K562 (cell line): ENCODE measurements around the gene MATCAP1. TPM values are rescaled to one million over a fixed set of nuclear protein-coding genes. Genes with fewer than 3 reads are reported as not detected.
A peak's percentile ranks its signal among the peaks of the same experiment; 100 is the strongest.

Experiments used
- ATAC-seq: fragments of 200-7000 bp; cut with Tn5 transposase; 3 replicates; pipeline ENCODE4 v1.9.1; 2020; ENCODE audit warnings: moderate library complexity
- BruUV-seq: library from RNA; stranded (reverse); fragments of 400-500 nt; replicated peaks from 2 replicates; lab custom pipeline; 2021; lab: Mats Ljungman, UMichigan
- CTCF ChIA-PET: fragments of 300-600 bp; formaldehyde crosslinking; extraction: SDS; loops from one replicate; lab custom pipeline; 2021; ENCODE audit warnings: low intra/inter-chr PET ratio; lab: Yijun Ruan, JAX
- POLR2A ChIA-PET: fragments of 300-600, 350-650 bp; sonication (Branson Sonifier 250); formaldehyde crosslinking; extraction: SDS; loops from one replicate; lab custom pipeline; 2021; ENCODE audit warnings: antibody characterized with exemption, inconsistent platforms; lab: Yijun Ruan, JAX
- DNase-seq, 4 experiments: peaks; one replicate each; pipeline versions ENCODE4 v3.0.0 to v3.0.0-alpha.2; 2011 to 2018; ENCODE audit warnings: low spot score in 3 of 4, mixed read lengths in 3 of 4; ENCODE audit errors: extremely low read depth in 1 of 4
- FAIRE-seq: peaks from 2 replicates; lab custom pipeline; 2011; peaks lifted over from hg19 to GRCh38; lab: Jason Lieb, UNC
- H2AFZ ChIP-seq: 2 replicates; pipeline ENCODE4 v1.6.0; 2011; ENCODE audit warnings: low read depth, low read length, control low read depth, inconsistent platforms
- H3K27ac ChIP-seq: fragments of 200-600 bp; 3 replicates; pipeline ENCODE4 v1.8.0; 2011; ENCODE audit warnings: low read depth, mild to moderate bottlenecking, control low read depth, inconsistent platforms, low read length, moderate library complexity, mixed read lengths; ENCODE audit errors: extremely low read depth
- H3K27me3 ChIP-seq, 2 experiments: fragments of 300-600 bp in 1 of 2; 2 replicates in 1 of 2; 3 replicates in 1 of 2; pipeline versions ENCODE4 v1.6.0 to v1.8.0; 2011; ENCODE audit warnings: inconsistent platforms in 2 of 2, low read length in 2 of 2, mild to moderate bottlenecking in 1 of 2, mixed read lengths in 1 of 2, moderate library complexity in 1 of 2; ENCODE audit not compliant: control insufficient read depth in 2 of 2, insufficient read depth in 2 of 2
- H3K36me3 ChIP-seq: fragments of 300-600 bp; 3 replicates; pipeline ENCODE4 v1.8.0; 2011; ENCODE audit warnings: mild to moderate bottlenecking, low read length, inconsistent platforms; ENCODE audit not compliant: control insufficient read depth, insufficient read depth
- H3K4me1 ChIP-seq, 2 experiments: fragments of 200-600 bp in 1 of 2; replicated peaks in 1 of 2; 2 replicates in 1 of 2; 3 replicates in 1 of 2; pipeline versions ENCODE4 v1.5.1 to v1.8.0; 2011; ENCODE audit warnings: inconsistent platforms in 2 of 2, low read length in 2 of 2, mild to moderate bottlenecking in 1 of 2, mixed read lengths in 1 of 2, moderate library complexity in 1 of 2; ENCODE audit not compliant: control insufficient read depth in 2 of 2, insufficient read depth in 2 of 2
- H3K4me2 ChIP-seq: 2 replicates; pipeline ENCODE4 v1.6.1; 2011; ENCODE audit warnings: low read length, control low read depth, inconsistent platforms, mixed read lengths; ENCODE audit not compliant: insufficient read depth
- H3K4me3 ChIP-seq: fragments of 200-600 bp; sonication (generic), shearing (Covaris generic); 2 replicates; pipeline ENCODE4 v1.5.1; 2016; ENCODE audit warnings: control low read depth, inconsistent platforms
- H3K79me2 ChIP-seq: fragments of 200-600 bp; 3 replicates; pipeline ENCODE4 v1.8.0; 2011; ENCODE audit warnings: low read length, inconsistent platforms; ENCODE audit not compliant: control insufficient read depth, insufficient read depth
- H3K9ac ChIP-seq, 2 experiments: 2 replicates each; pipeline versions ENCODE4 v1.6.0 to v1.6.1; 2011; ENCODE audit warnings: low read depth in 2 of 2, low read length in 2 of 2, control low read depth in 1 of 2, inconsistent platforms in 1 of 2, mild to moderate bottlenecking in 1 of 2, mixed read lengths in 1 of 2; ENCODE audit not compliant: insufficient read depth in 1 of 2
- H3K9me1 ChIP-seq: one replicate; pipeline ENCODE4 v1.6.0; 2011; ENCODE audit warnings: inconsistent platforms, mild to moderate bottlenecking, low read length, moderate library complexity; ENCODE audit not compliant: control insufficient read depth, insufficient read depth
- H3K9me3 ChIP-seq: replicated peaks from 2 replicates; pipeline ENCODE4 v1.5.1; 2011; ENCODE audit warnings: low read depth, low read length, inconsistent platforms; ENCODE audit not compliant: control insufficient read depth, insufficient read depth
- H4K20me1 ChIP-seq: replicated peaks from 2 replicates; pipeline ENCODE4 v1.6.1; 2011; ENCODE audit warnings: low read length, inconsistent platforms, mixed read lengths; ENCODE audit not compliant: control insufficient read depth, insufficient read depth
- ARID1B ChIP-seq: fragments of 450-650 bp; IDR thresholded peaks from 2 replicates; pipeline ENCODE4 v1.6.1; 2016; ENCODE audit warnings: antibody characterized with exemption, mild to moderate bottlenecking, inconsistent platforms
- CHD1 ChIP-seq: fragments of 200-600 bp; sonication (generic); IDR thresholded peaks from one replicate; pipeline ENCODE4 v1.6.1; 2012; ENCODE audit warnings: mild to moderate bottlenecking, moderate library complexity, low read length, inconsistent platforms
- GATA2 ChIP-seq: sonication (generic); formaldehyde crosslinking; IDR thresholded peaks from 2 replicates; pipeline ENCODE4 v1.4.0; 2020; ENCODE audit warnings: mild to moderate bottlenecking, missing genetic modification reagents
- HCFC1 ChIP-seq: IDR thresholded peaks from 2 replicates; pipeline ENCODE4 v1.6.1; 2012; ENCODE audit warnings: low read depth, low read length, improper control_type of control experiment
- HMGN3 ChIP-seq: IDR thresholded peaks from 2 replicates; pipeline ENCODE4 v1.6.1; 2011; ENCODE audit warnings: borderline replicate concordance, low read depth, mild to moderate bottlenecking, mixed read lengths, low read length; ENCODE audit not compliant: insufficient read length; ENCODE audit errors: extremely low read depth
- HNRNPUL1 ChIP-seq: fragments of 200-400 bp; formaldehyde crosslinking; IDR thresholded peaks from 2 replicates; pipeline ENCODE4 v1.6.1; 2017; ENCODE audit warnings: low read length
- IRF2 ChIP-seq: sonication (generic); formaldehyde crosslinking; IDR thresholded peaks from 2 replicates; pipeline ENCODE4 v1.8.1; 2022; ENCODE audit warnings: mild to moderate bottlenecking, missing genetic modification reagents
- KDM1A ChIP-seq, 2 experiments: fragments of 450-650 bp; IDR thresholded peaks; 2 replicates each; pipeline ENCODE4 v1.6.1; 2016; ENCODE audit warnings: mild to moderate bottlenecking in 2 of 2
- MEIS2 ChIP-seq: fragments of 450-650 bp; IDR thresholded peaks from 2 replicates; pipeline ENCODE4 v1.6.1; 2014; ENCODE audit warnings: mild to moderate bottlenecking; ENCODE audit not compliant: partially characterized antibody
- NCOA1 ChIP-seq: fragments of 450-650 bp; IDR thresholded peaks from 2 replicates; pipeline ENCODE4 v1.6.1; 2016; ENCODE audit warnings: low read depth
- NCOA6 ChIP-seq: fragments of 450-650 bp; IDR thresholded peaks from 2 replicates; pipeline ENCODE4 v1.6.1; 2017; ENCODE audit warnings: mild to moderate bottlenecking
- RAD51 ChIP-seq: fragments of 450-650 bp; IDR thresholded peaks from 2 replicates; pipeline ENCODE4 v1.7.1; 2016; ENCODE audit warnings: low read depth, mild to moderate bottlenecking, borderline replicate concordance
- SMAD3 ChIP-seq: fragments of 450-650 bp; formaldehyde crosslinking; conservative IDR thresholded peaks from 2 replicates; pipeline ENCODE4 v1.4.0; 2020; ENCODE audit warnings: mild to moderate bottlenecking
- SMARCB1 ChIP-seq: IDR thresholded peaks from 2 replicates; pipeline ENCODE4 v1.6.1; 2011; ENCODE audit warnings: improper control_type of control experiment, low read depth; ENCODE audit not compliant: insufficient read length
- SP2 ChIP-seq: IDR thresholded peaks from 2 replicates; pipeline ENCODE4 v1.6.1; 2011; ENCODE audit warnings: mild to moderate bottlenecking, low read depth, low read length, moderate library complexity; ENCODE audit not compliant: poor library complexity, severe bottlenecking; ENCODE audit errors: extremely low read depth
- SRSF3 ChIP-seq: fragments of 200-400 bp; formaldehyde crosslinking; IDR thresholded peaks from 2 replicates; pipeline ENCODE4 v1.6.1; 2016; ENCODE audit warnings: mild to moderate bottlenecking, low read length, moderate library complexity; ENCODE audit not compliant: insufficient read depth
- TCF7 ChIP-seq: sonication (generic); IDR thresholded peaks from 2 replicates; pipeline ENCODE4 v1.6.1; 2016; ENCODE audit warnings: antibody characterized with exemption, borderline replicate concordance
- ZBTB1 ChIP-seq: sonication (generic); formaldehyde crosslinking; IDR thresholded peaks from 2 replicates; pipeline ENCODE4 v1.8.1; 2023; ENCODE audit warnings: missing genetic modification reagents, low read depth, mild to moderate bottlenecking, borderline replicate concordance
- ZNF41 ChIP-seq: fragments of 250-450 bp; sonication (Bioruptor Pico); conservative IDR thresholded peaks from 2 replicates; pipeline ENCODE4 v1.4.0; 2020; ENCODE audit warnings: mild to moderate bottlenecking
- ZNF583 ChIP-seq: fragments of 250-450 bp; sonication (Bioruptor Pico); IDR thresholded peaks from 2 replicates; pipeline ENCODE4 v1.4.0; 2020
- ZNF584 ChIP-seq: fragments of 200-800 bp; sonication (Bioruptor generic); IDR thresholded peaks from 2 replicates; pipeline ENCODE4 v1.6.1; 2016; ENCODE audit warnings: low read depth, mild to moderate bottlenecking, missing genetic modification characterization, missing compliant biosample characterization
- ZNF76 ChIP-seq: fragments of 250-450 bp; sonication (Bioruptor Pico); IDR thresholded peaks from 2 replicates; pipeline ENCODE4 v1.4.0; 2020; ENCODE audit warnings: mild to moderate bottlenecking, moderate library complexity, borderline replicate concordance
- WGBS: fragments of 100-300 bp; shearing (Covaris generic); methylation state at CpG from one replicate; pipeline ENCODE4 v1.1.6; 2016; ENCODE audit warnings: low coverage, mixed read lengths; ENCODE audit not compliant: insufficient coverage; ENCODE audit errors: missing lambda C conversion rate; 5-methylcytosine and 5-hydroxymethylcytosine counted together
- in situ Hi-C: fragments of 300-500 bp; cut with MboI; formaldehyde crosslinking; loops from 4 replicates; pipeline ENCODE4 v1.15.0; 2018; ENCODE audit warnings: inconsistent platforms, mixed read lengths
- intact Hi-C: fragments of 100-400 bp; cut with micrococcal nuclease; formaldehyde crosslinking; loops from 2 replicates; pipeline ENCODE4 v1.14.2; 2022
- polyA plus RNA-seq, 8 experiments: library from polyadenylated mRNA; depleted of rRNA in 4 of 8; stranded (reverse) in 5 of 8; unstranded in 3 of 8; fragments of >200 nt; fragmentation: Nextera tagmentation in 2 of 8; fragmentation: Illumina TruSeq in 1 of 8; extraction: Ambion mirVana in 2 of 8; extraction: Trizol in 1 of 8; gene quantifications; 2 replicates each; pipeline versions ENCODE4 v1.2.1 to v1.2.3, GENCODE V29; 2011 to 2014; ENCODE audit warnings: inconsistent platforms in 1 of 8, missing spikeins in 1 of 8
- total RNA-seq, 7 experiments: library from RNA; depleted of rRNA in 6 of 7; stranded (reverse); fragments of >200 nt in 6 of 7; fragmentation: Illumina TruSeq in 2 of 7; extraction: Trizol in 2 of 7; gene quantifications; 2 replicates each; pipeline versions ENCODE4 v1.2.1 to v1.2.3, GENCODE V29; 2011 to 2021; ENCODE audit warnings: low replicate concordance in 1 of 7
- TF ChIP-seq, protein P1 (sequence below): fragments of 250-450 bp; sonication (Bioruptor Pico); IDR thresholded peaks from 2 replicates; pipeline ENCODE4 v1.8.0; 2021; ENCODE audit warnings: moderate library complexity, mild to moderate bottlenecking, inconsistent platforms

Gene MATCAP1
- total and polyA plus RNA-seq, 9 of the 15 experiments (the other 6 are each of a cell fraction or from before 2014, with no cell fraction given) = 3.4 to 20.5 (median 10.3) TPM

DNA sequence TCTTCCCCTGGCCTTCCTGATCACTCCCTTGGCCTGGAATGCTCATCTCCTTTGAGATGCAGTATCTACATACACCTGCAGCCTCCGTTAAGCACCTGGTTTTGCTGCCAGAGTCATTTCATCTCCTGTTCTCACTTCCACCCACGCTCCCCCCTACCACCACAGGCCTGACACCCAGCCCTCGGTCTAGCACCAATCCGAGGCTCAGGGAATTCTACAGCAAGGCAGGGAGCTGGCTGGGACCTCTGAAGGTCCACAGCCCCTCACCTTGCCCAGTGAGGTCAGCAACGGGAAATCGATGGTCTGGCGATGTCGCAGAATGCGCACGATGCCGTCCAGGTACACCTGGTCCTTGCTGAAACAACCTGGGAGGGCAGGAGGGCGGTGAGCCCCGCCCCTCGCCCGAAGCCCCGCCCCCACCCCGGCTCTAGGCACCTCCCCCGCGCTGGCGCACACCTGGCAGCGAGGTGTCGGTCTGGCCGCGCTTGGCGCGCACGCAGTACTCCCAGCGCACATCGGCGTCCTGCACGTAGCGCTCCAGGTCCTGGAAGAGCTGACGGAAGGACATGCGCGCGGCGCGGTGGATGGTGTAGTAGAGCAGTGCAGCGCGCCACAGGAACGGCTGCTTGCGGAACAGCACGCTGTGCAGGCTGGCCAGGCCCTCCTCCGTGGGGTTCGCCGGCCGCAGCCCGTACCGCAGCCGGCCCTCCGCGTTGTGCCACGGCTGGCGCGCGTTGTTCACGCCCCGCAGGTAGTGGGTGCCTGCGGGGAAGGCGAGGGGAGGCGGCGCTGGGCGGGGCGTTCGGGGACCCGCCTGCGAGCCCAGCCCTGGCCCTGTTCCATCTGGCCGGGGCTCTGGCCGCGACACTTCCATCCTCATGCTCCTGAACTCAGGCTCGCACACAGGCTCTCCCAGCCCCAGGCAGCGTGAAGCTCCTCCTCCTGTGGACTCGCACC is 5.7 kb downstream of the MATCAP1 start:
- ATAC-seq (peak; percentile 81), FAIRE-seq (no peak), DNase-seq (peak; percentile 47 to 71 (median 65))
- 49% methylated on average over 56 of the region's 73 CpGs for WGBS
- intact Hi-C loops = no loop called here
- H3K9me3 ChIP-seq = no peaks in the 10 kb centered on the region
- POLR2A ChIA-PET = interaction anchor here (0.7 to 1.1 kb wide), 4 partner anchors 11 to 290 kb away, joined by 3 read pairs; partner anchors contain the start of gene EXOC3L1
- H3K9me1 ChIP-seq = no peaks in the 10 kb centered on the region
- CTCF ChIA-PET = interaction anchor here (0.6 kb wide), 1 partner anchor 66 kb away, joined by 3 read pairs; no protein-coding TSS in a partner anchor
- H3K9ac ChIP-seq = peak overlapping the region in 1 of 2 experiments; percentile 72; a peak in 2 of 4 replicates
- BruUV-seq = no TSS peak
- peak overlapping the region; percentile 32 for H3K4me3 ChIP-seq
- H3K27me3 ChIP-seq = no peaks in the 10 kb centered on the region
- H2AFZ ChIP-seq = 0 out of 2 replicates have a peak overlapping the region, but pooled peaks have one; percentile 57
- no peaks in the 10 kb centered on the region for H3K36me3 ChIP-seq
- in situ Hi-C loops = no loop called here
- peaks cover 9 to 48% of the 10 kb centered on the region in 2 experiments for H3K4me1 ChIP-seq
- H3K79me2 ChIP-seq = peaks cover 10% of the 10 kb centered on the region
- no peaks in the 10 kb centered on the region for H4K20me1 ChIP-seq
- H3K4me2 ChIP-seq = peak overlapping the region; percentile 61; the same call in 1 of the 2 replicates
- H3K27ac ChIP-seq = no peak overlapping the region
- TF ChIP-seq CHD1 = no peak
- no peak for TF ChIP-seq ZNF583 (CRISPR knock-in tag)
- no peak for TF ChIP-seq ZNF41 (CRISPR knock-in tag)
- TF ChIP-seq ZNF76 (CRISPR knock-in tag) = no peak
- TF ChIP-seq IRF2 (CRISPR knock-in tag) = no peak
- TF ChIP-seq NCOA1 = no peak
- TF ChIP-seq NCOA6 = no peak
- TF ChIP-seq KDM1A (IDR thresholded peaks at IDR 0.05) = no peak
- no peak for TF ChIP-seq RAD51
- TF ChIP-seq HMGN3 = peak; percentile 60
- TF ChIP-seq ARID1B = no peak
- no peak for TF ChIP-seq SMARCB1
- no peak for TF ChIP-seq SP2
- TF ChIP-seq ZBTB1 (CRISPR knock-in tag) = no peak
- no peak for TF ChIP-seq SRSF3
- no peak for TF ChIP-seq GATA2 (CRISPR knock-in tag)
- TF ChIP-seq HNRNPUL1 = no peak
- no peak for TF ChIP-seq SMAD3 (CRISPR knock-in tag)
- no peak for TF ChIP-seq MEIS2
- TF ChIP-seq, protein P1, sequence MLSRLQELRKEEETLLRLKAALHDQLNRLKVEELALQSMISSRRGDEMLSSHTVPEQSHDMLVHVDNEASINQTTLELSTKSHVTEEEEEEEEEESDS (CRISPR knock-in tag) = no peak
- TF ChIP-seq TCF7 = no peak
- no peak for TF ChIP-seq HCFC1
- no peak for TF ChIP-seq ZNF584 (CRISPR knock-in tag)
